PC-3 (cell line): Measurements from ENCODE around the gene FSTL3. TPM values are rescaled to one million over a fixed set of nuclear protein-coding genes. Genes with fewer than 3 reads are reported as not detected.

Experiments used
- ATAC-seq: fragments of 200-7000 bp; cut with Tn5 transposase; 2 replicates; pipeline ENCODE4 v1.9.1; 2020; ENCODE audit warnings: mild to moderate bottlenecking, moderate library complexity
- BruUV-seq: library from RNA; stranded (reverse); fragments of 400-500 nt; replicated peaks from 2 replicates; lab custom pipeline; 2021; lab: Mats Ljungman, UMichigan
- CTCF ChIA-PET: fragments of 300-600 bp; sonication (Branson Sonifier 250); formaldehyde crosslinking; loops from one replicate; lab custom pipeline; 2022; ENCODE audit warnings: antibody characterized with exemption; lab: Charles Lee
- POLR2A ChIA-PET: fragments of 300-600 bp; sonication (Branson Sonifier 250); formaldehyde crosslinking; loops from one replicate; lab custom pipeline; 2022; ENCODE audit warnings: antibody characterized with exemption; ENCODE audit not compliant: unreplicated experiment; lab: Charles Lee
- DNase-seq: peaks from one replicate; pipeline ENCODE4 v3.0.0-alpha.2; 2015
- H2AFZ ChIP-seq: fragments of 300-600 bp; sonication (generic); 2 replicates; pipeline ENCODE4 v1.6.0; 2016; ENCODE audit warnings: antibody characterized with exemption, low read length
- H3F3A ChIP-seq: fragments of 300-600 bp; sonication (generic); one replicate; pipeline ENCODE4 v1.6.0; 2017; ENCODE audit warnings: antibody characterized with exemption, low read length, control low read depth, mild to moderate bottlenecking; ENCODE audit not compliant: unreplicated experiment
- H3K27ac ChIP-seq: fragments of 300-600 bp; sonication (generic); 2 replicates; pipeline ENCODE4 v1.5.1; 2016; ENCODE audit warnings: mild to moderate bottlenecking, low read length
- H3K27me3 ChIP-seq: fragments of 300-600 bp; sonication (generic); 2 replicates; pipeline ENCODE4 v1.6.1; 2016; ENCODE audit warnings: low read length, mixed read lengths
- H3K36me3 ChIP-seq: fragments of 300-600 bp; sonication (generic); 2 replicates; pipeline ENCODE4 v1.6.1; 2016; ENCODE audit warnings: low read depth, mixed run types, low read length, mixed read lengths
- H3K4me1 ChIP-seq: fragments of 300-600 bp; sonication (generic); 2 replicates; pipeline ENCODE4 v1.5.1; 2016; ENCODE audit warnings: low read length; ENCODE audit not compliant: insufficient read depth
- H3K4me2 ChIP-seq: fragments of 300-600 bp; sonication (generic); 2 replicates; pipeline ENCODE4 v1.6.0; 2016; ENCODE audit warnings: low read length
- H3K4me3 ChIP-seq: fragments of 300-600 bp; sonication (generic); 2 replicates; pipeline ENCODE4 v1.5.1; 2016; ENCODE audit warnings: mild to moderate bottlenecking, low read length, mixed read lengths
- H3K79me2 ChIP-seq: fragments of 300-600 bp; sonication (generic); 2 replicates; pipeline ENCODE4 v1.6.1; 2017; ENCODE audit warnings: low read length, mixed read lengths
- H3K9ac ChIP-seq: fragments of 300-600 bp; sonication (generic); 2 replicates; pipeline ENCODE4 v1.6.0; 2016; ENCODE audit warnings: mild to moderate bottlenecking, low read length
- H3K9me2 ChIP-seq: fragments of 300-600 bp; sonication (generic); replicated peaks from 2 replicates; pipeline ENCODE4 v1.6.1; 2016; ENCODE audit warnings: mixed run types, low read length, mixed read lengths
- H3K9me3 ChIP-seq: fragments of 300-600 bp; sonication (generic); 2 replicates; pipeline ENCODE4 v1.6.1; 2016; ENCODE audit warnings: low read length, mixed read lengths
- H4K20me1 ChIP-seq: fragments of 300-600 bp; sonication (generic); 2 replicates; pipeline ENCODE4 v1.6.1; 2016; ENCODE audit warnings: low read length, mixed read lengths
- CTCF ChIP-seq: fragments of 300-600 bp; sonication (generic); conservative IDR thresholded peaks from 2 replicates; pipeline ENCODE4 v1.5.1; 2017; ENCODE audit warnings: antibody characterized with exemption, low read depth, mild to moderate bottlenecking, low read length
- EZH2 ChIP-seq: fragments of 300-600 bp; sonication (generic); IDR thresholded peaks from one replicate; pipeline ENCODE4 v1.6.1; 2017; ENCODE audit warnings: antibody characterized with exemption, mild to moderate bottlenecking, low read length; ENCODE audit not compliant: unreplicated experiment
- EZH2phosphoT487 ChIP-seq: fragments of 300-600 bp; sonication (generic); IDR thresholded peaks from 2 replicates; pipeline ENCODE4 v1.6.1; 2018; ENCODE audit warnings: mild to moderate bottlenecking, antibody characterized with exemption, low read length, borderline replicate concordance
- intact Hi-C: fragments of 100-400 bp; cut with micrococcal nuclease; formaldehyde crosslinking; loops from 2 replicates; pipeline ENCODE4 v1.9.0; 2023
- total RNA-seq: library from RNA; depleted of rRNA; stranded (reverse); fragments of >200 nt; gene quantifications from 2 replicates; pipeline ENCODE4 v1.2.3, GENCODE V29; 2014

Gene FSTL3
- total RNA-seq, 1 experiment from 2014 or later: 53.3 TPM

DNA sequence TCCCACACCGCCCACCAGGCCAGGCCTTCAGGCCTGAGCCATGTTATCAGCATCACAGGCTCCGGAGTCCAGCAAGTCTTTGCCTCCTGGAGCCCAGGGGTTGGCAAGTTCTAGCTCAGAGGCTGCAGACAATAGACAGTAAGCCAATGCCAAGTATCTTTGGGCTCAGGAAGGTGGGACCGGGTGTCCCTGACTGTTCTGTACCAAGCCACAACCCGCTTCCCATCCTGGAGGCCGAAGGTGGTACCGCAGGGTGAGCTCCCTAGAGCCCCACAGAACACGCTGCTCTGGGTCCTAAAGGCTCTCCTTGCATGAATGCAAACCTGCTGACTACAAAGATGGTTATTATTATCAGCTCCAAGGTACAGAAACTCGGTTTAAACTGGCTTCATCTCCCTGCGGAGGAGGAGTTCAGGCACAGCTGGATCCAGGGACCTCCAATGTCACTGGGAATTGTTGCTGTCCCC is 5.5 kb upstream of the FSTL3 start:
- Histone ChIP-seq H4K20me1 (no peaks in the 10 kb centered on the region), H3K4me3 (no peak overlapping the region), H3K9me3 (no peaks in the 10 kb centered on the region), H3K36me3 (no peaks in the 10 kb centered on the region), H3K9me2 (no peaks in the 10 kb centered on the region), H3K79me2 (no peaks in the 10 kb centered on the region), H3K4me2 (no peak overlapping the region), H3F3A (no peaks in the 10 kb centered on the region), H3K9ac (no peak overlapping the region), H2AFZ (no peak overlapping the region), H3K27me3 (no peaks in the 10 kb centered on the region), H3K4me1 (no peaks in the 10 kb centered on the region), H3K27ac (no peak overlapping the region)
- intact Hi-C loops: no loop called here
- DNase-seq (no peak), ATAC-seq (no peak)
- CTCF ChIA-PET: no interaction called here
- POLR2A ChIA-PET: no interaction called here
- no peak for TF ChIP-seq CTCF
- no peak for TF ChIP-seq EZH2
- TF ChIP-seq EZH2phosphoT487: no peak
- no TSS peak for BruUV-seq

- H4K20me1 ChIP-seq: no peaks in the 10 kb centered on the region
- TF ChIP-seq EZH2phosphoT487: no peak
- TF ChIP-seq EZH2: no peak
- no peak for TF ChIP-seq CTCF
- H3F3A ChIP-seq: no peaks in the 10 kb centered on the region
- H3K4me1 ChIP-seq: peaks cover 19% of the 10 kb centered on the region
- no TSS peak for BruUV-seq
- intact Hi-C loops: loop anchor here (5.0 kb wide), 2 partner anchors 38 to 78 kb away; partner anchors contain the start of gene MISP
- H3K9ac ChIP-seq: no peak overlapping the region
- H3K4me3 ChIP-seq: no peak overlapping the region
- DNase-seq (no peak), ATAC-seq (no peak)
- CTCF ChIA-PET: no interaction called here
- H3K4me2 ChIP-seq: no peak overlapping the region
- H3K27ac ChIP-seq: no peak overlapping the region
- no peaks in the 10 kb centered on the region for H3K9me2 ChIP-seq
- H3K36me3 ChIP-seq: no peaks in the 10 kb centered on the region
- H3K27me3 ChIP-seq: no peaks in the 10 kb centered on the region
- no peaks in the 10 kb centered on the region for H3K9me3 ChIP-seq
- peaks cover 24% of the 10 kb centered on the region for H3K79me2 ChIP-seq
- H2AFZ ChIP-seq: no peak overlapping the region
- POLR2A ChIA-PET: no interaction called here
These were observed 1.7 kb upstream of the FSTL3 start for GRCh38 chr19:674282-675151.

DNA sequence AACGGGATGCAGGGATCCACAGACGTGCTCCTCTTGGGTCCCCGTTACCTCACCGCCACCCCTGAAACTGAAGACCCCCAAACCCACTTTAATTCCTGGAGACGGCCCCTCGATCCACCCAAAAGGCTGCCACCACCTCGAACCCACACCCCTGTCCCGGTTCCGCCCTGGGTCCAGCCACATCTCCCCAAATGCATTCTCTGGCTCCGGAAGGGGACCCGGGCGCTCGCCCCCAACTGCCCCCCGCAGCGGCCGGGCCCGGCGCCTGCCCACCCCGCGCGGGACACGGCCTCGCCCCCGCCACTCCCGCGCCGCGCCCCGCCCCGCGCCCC is 219 bp upstream of the FSTL3 start:
- ChIA-PET CTCF (no interaction called here), POLR2A (interaction anchor here (0.7 kb wide), 1 partner anchor 101 kb away, joined by 4 read pairs; no protein-coding TSS in a partner anchor)
- H2AFZ ChIP-seq: 0 out of 2 replicates have a peak overlapping the region, but pooled peaks have one; percentile 9

More for the DNA sequence above, 219 bp upstream of the FSTL3 start:
- no peak for ATAC-seq
- H3K27me3 ChIP-seq: no peaks in the 10 kb centered on the region
- BruUV-seq: no TSS peak
- H3K9me2 ChIP-seq: no peaks in the 10 kb centered on the region
- DNase-seq: no peak
- no peak overlapping the region for H3K9ac ChIP-seq
- no peaks in the 10 kb centered on the region for H4K20me1 ChIP-seq
- H3F3A ChIP-seq: no peaks in the 10 kb centered on the region
- no peaks in the 10 kb centered on the region for H3K9me3 ChIP-seq
- peak overlapping the region; percentile 77 for H3K4me2 ChIP-seq
- H3K79me2 ChIP-seq: peaks cover 26% of the 10 kb centered on the region
- no peak for TF ChIP-seq EZH2phosphoT487
- TF ChIP-seq EZH2: no peak
- intact Hi-C loops: loop anchor here (5.0 kb wide), 2 partner anchors 36 to 76 kb away; partner anchors contain the start of gene MISP
- peaks cover 21% of the 10 kb centered on the region for H3K4me1 ChIP-seq
- H3K27ac ChIP-seq: no peak overlapping the region
- H3K4me3 ChIP-seq: peak overlapping the region; percentile 50; the same call in 1 of the 2 replicates
- H3K36me3 ChIP-seq: no peaks in the 10 kb centered on the region
